K562 (cell line): ENCODE measurements around the gene MLX. TPM values are rescaled to one million over a fixed set of nuclear protein-coding genes. Genes with fewer than 3 reads are reported as not detected.

ENCODE experiments used
- HDGF ChIP-seq: fragments of 450-650 bp; IDR thresholded peaks from 2 replicates; pipeline ENCODE4 v1.6.1; 2016
- HMG20B ChIP-seq: fragments of 250-450 bp; sonication (Bioruptor Pico); IDR thresholded peaks from 2 replicates; pipeline ENCODE4 v1.5.0; 2021; ENCODE audit warnings: mild to moderate bottlenecking
- KHSRP ChIP-seq: fragments of 450-650 bp; IDR thresholded peaks from 2 replicates; pipeline ENCODE4 v1.6.1; 2017
- PBX2 ChIP-seq, 2 experiments: IDR thresholded peaks in 1 of 2; conservative IDR thresholded peaks in 1 of 2; 2 replicates each; pipeline ENCODE4 v1.6.1; 2016; ENCODE audit warnings: low read depth in 2 of 2, mild to moderate bottlenecking in 1 of 2, missing compliant biosample characterization in 1 of 2, missing genetic modification characterization in 1 of 2, moderate library complexity in 1 of 2
- PREB ChIP-seq: sonication (generic); formaldehyde crosslinking; IDR thresholded peaks from 2 replicates; pipeline ENCODE4 v1.8.1; 2023; ENCODE audit warnings: mild to moderate bottlenecking, missing genetic modification reagents
- PTTG1 ChIP-seq: fragments of 450-650 bp; IDR thresholded peaks from 2 replicates; pipeline ENCODE4 v1.6.1; 2016; ENCODE audit warnings: low read depth, mild to moderate bottlenecking, missing genetic modification characterization, missing compliant biosample characterization
- RCOR1 ChIP-seq, 2 experiments: IDR thresholded peaks; 2 replicates each; pipeline ENCODE4 v1.6.1; 2012; ENCODE audit warnings: low read depth in 2 of 2, low read length in 2 of 2, borderline replicate concordance in 1 of 2, improper control_type of control experiment in 1 of 2
- SRF ChIP-seq, 2 experiments: fragments of 250-450, 450-650 bp in 1 of 2; sonication (Bioruptor Pico) in 1 of 2; sonication (generic) in 1 of 2; formaldehyde crosslinking; IDR thresholded peaks; 2 replicates each; pipeline versions ENCODE4 v1.5.0 to v1.5.1; 2020 to 2022; ENCODE audit warnings: mild to moderate bottlenecking in 1 of 2, missing genetic modification reagents in 1 of 2
- TRIM28 ChIP-seq: fragments of 450-650 bp; IDR thresholded peaks from 2 replicates; pipeline ENCODE4 v1.6.1; 2017
- YY1 ChIP-seq, 3 experiments: IDR thresholded peaks; 2 replicates each; pipeline ENCODE4 v1.6.1; 2011; ENCODE audit warnings: low read length in 2 of 3, mild to moderate bottlenecking in 2 of 3, moderate library complexity in 2 of 3, borderline replicate concordance in 1 of 3, control low read depth in 1 of 3, low read depth in 1 of 3; ENCODE audit not compliant: insufficient read depth in 3 of 3, insufficient replicate concordance in 2 of 3, control insufficient read depth in 1 of 3, insufficient read length in 1 of 3; ENCODE audit errors: extremely low read depth in 1 of 3
- ZBTB17 ChIP-seq: fragments of 450-650 bp; formaldehyde crosslinking; IDR thresholded peaks from 2 replicates; pipeline ENCODE4 v1.4.0; 2020; ENCODE audit warnings: mild to moderate bottlenecking
- ZNF318 ChIP-seq, 2 experiments: fragments of 450-650 bp; IDR thresholded peaks; 2 replicates each; pipeline ENCODE4 v1.6.1; 2016; ENCODE audit warnings: mild to moderate bottlenecking in 2 of 2, borderline replicate concordance in 1 of 2, low read depth in 1 of 2, moderate library complexity in 1 of 2
- polyA plus RNA-seq, 8 experiments: library from polyadenylated mRNA; depleted of rRNA in 4 of 8; stranded (reverse) in 5 of 8; unstranded in 3 of 8; fragments of >200 nt; fragmentation: Nextera tagmentation in 2 of 8; fragmentation: Illumina TruSeq in 1 of 8; extraction: Ambion mirVana in 2 of 8; extraction: Trizol in 1 of 8; gene quantifications; 2 replicates each; pipeline versions ENCODE4 v1.2.1 to v1.2.3, GENCODE V29; 2011 to 2014; ENCODE audit warnings: inconsistent platforms in 1 of 8, missing spikeins in 1 of 8
- total RNA-seq, 7 experiments: library from RNA; depleted of rRNA in 6 of 7; stranded (reverse); fragments of >200 nt in 6 of 7; fragmentation: Illumina TruSeq in 2 of 7; extraction: Trizol in 2 of 7; gene quantifications; 2 replicates each; pipeline versions ENCODE4 v1.2.1 to v1.2.3, GENCODE V29; 2011 to 2021; ENCODE audit warnings: low replicate concordance in 1 of 7

The MLX gene
- total and polyA plus RNA-seq, 9 of the 15 experiments (the other 6 are each of a cell fraction or from before 2014, with no cell fraction given): 42.9 to 100 (median 58.9) TPM

GRCh38 chr17:42535155-42536047, 31.5 kb upstream of the MLX start (continued):
- peak in 1 of 2 experiments; percentile 70; a peak in 1 of 4 replicates for TF ChIP-seq ZNF318 (IDR thresholded peaks at IDR 0.05; ENCODE audit: borderline replicate concordance in 1 of 2, low read depth in 1 of 2)
- peak; percentile 91 for TF ChIP-seq PTTG1 (tag)
- TF ChIP-seq RCOR1 (IDR thresholded peaks at IDR 0.05; ENCODE audit: borderline replicate concordance in 1 of 2, low read depth in 2 of 2, low read length in 2 of 2): peak in 1 of 2 experiments; percentile 55; a peak in 1 of 4 replicates
- TF ChIP-seq PREB: peak; percentile 95; the same call in 1 of the 2 replicates
- no peak for TF ChIP-seq KHSRP
- peak; percentile 91 for TF ChIP-seq ZBTB17 (CRISPR knock-in tag)
- no peak for TF ChIP-seq TRIM28
- peak in 1 of 2 experiments; percentile 59; a peak in 1 of 4 replicates for TF ChIP-seq SRF (CRISPR knock-in tag; IDR thresholded peaks at IDR 0.05)
- peak in 2 of 3 experiments; percentile 47 to 59 for TF ChIP-seq YY1 (IDR thresholded peaks at IDR 0.05; ENCODE audit: borderline replicate concordance in 1 of 3, control insufficient read depth in 1 of 3, extremely low read depth in 1 of 3, insufficient read depth in 3 of 3, insufficient read length in 1 of 3, insufficient replicate concordance in 2 of 3, low read depth in 1 of 3, low read length in 2 of 3)
- TF ChIP-seq HMG20B (CRISPR knock-in tag): no peak
- peak; percentile 63; the same call in 1 of the 2 replicates for TF ChIP-seq HDGF
- no peak for TF ChIP-seq PBX2 (CRISPR knock-in tag; IDR thresholded peaks at IDR 0.05; ENCODE audit: low read depth)
- peak; percentile 66 for TF ChIP-seq PBX2 (tag; conservative IDR thresholded peaks at IDR 0.05; ENCODE audit: low read depth)
